Gastrocnemius medialis (tissue), 4 donors: ENCODE results near the gene KCNK3. TPM values are rescaled to one million over a fixed set of nuclear protein-coding genes. Genes with fewer than 3 reads are reported as not detected.
"Not testable (repeated sequence)": the region's sequence is repeated elsewhere in the genome, so short reads cannot be mapped to it uniquely, and the experiment has no call there.

Source experiments
- ATAC-seq, 2 donors: fragments of 150-250 bp; one replicate each; pipeline ENCODE4 v1.9.1; 2016
- DNase-seq, 2 donors: peaks; one replicate each; pipeline ENCODE4 v3.0.0-alpha.2; 2019
- H3K27ac ChIP-seq, 4 donors: fragments of 200-600 bp; sonication (generic); 1 replicate in 1 of 4; 2 replicates in 3 of 4; pipeline ENCODE4 v1.5.1; 2016 to 2018; ENCODE audit warnings: mild to moderate bottlenecking in 2 of 4, moderate library complexity in 1 of 4
- H3K27me3 ChIP-seq, 3 donors: fragments of 200-600 bp; sonication (generic) in 2 of 3; 1 replicate in 1 of 3; 2 replicates in 2 of 3; pipeline versions ENCODE4 v1.5.1 to v1.6.0; 2016 to 2019; ENCODE audit warnings: mild to moderate bottlenecking in 1 of 3, moderate library complexity in 1 of 3
- H3K36me3 ChIP-seq, 2 donors: fragments of 200-600 bp; sonication (generic) in 1 of 2; one replicate each; pipeline ENCODE4 v1.5.1; 2017 to 2018
- H3K4me1 ChIP-seq, 2 donors: fragments of 200-600 bp; sonication (generic) in 1 of 2; one replicate each; pipeline ENCODE4 v1.5.1; 2016 to 2017; ENCODE audit warnings: mild to moderate bottlenecking in 2 of 2
- H3K4me3 ChIP-seq, 4 donors: fragments of 200-600 bp; sonication (generic) in 3 of 4; 1 replicate in 1 of 4; 2 replicates in 3 of 4; pipeline ENCODE4 v1.5.1; 2016 to 2019; ENCODE audit warnings: mild to moderate bottlenecking in 2 of 4
- H3K9me3 ChIP-seq, 3 donors: fragments of 200-600 bp; sonication (generic) in 2 of 3; 1 replicate in 1 of 3; 2 replicates in 2 of 3; pipeline ENCODE4 v1.5.1; 2016 to 2019
- CTCF ChIP-seq, 5 experiments: fragments of 450-650 bp in 3 of 5; fragments of 200-600 bp in 2 of 5; sonication (generic) in 2 of 5; IDR thresholded peaks in 4 of 5; conservative IDR thresholded peaks in 1 of 5; 1 replicate in 4 of 5; 2 replicates in 1 of 5; pipeline ENCODE4 v1.5.1; 2016 to 2019; ENCODE audit warnings: antibody characterized with exemption in 5 of 5, mild to moderate bottlenecking in 3 of 5, moderate library complexity in 3 of 5
- POLR2A ChIP-seq, 2 donors: fragments of 450-650 bp; IDR thresholded peaks; one replicate each; pipeline ENCODE4 v1.6.1; 2017; ENCODE audit warnings: antibody characterized with exemption in 2 of 2, mild to moderate bottlenecking in 2 of 2, moderate library complexity in 2 of 2
- in situ Hi-C, 4 donors: fragments of 200-750 bp; cut with MboI; loops; one replicate each; pipeline versions ENCODE4 v1.15.0 to v1.8.0; 2017; ENCODE audit warnings: low sequenced_read_pairs in 4 of 4
- intact Hi-C: fragments of 100-400 bp; cut with DNase I; formaldehyde crosslinking; loops from one replicate; pipeline ENCODE4 v1.15.1; 2023; ENCODE audit warnings: low total_unique reads
- total RNA-seq, 4 donors: library from RNA; depleted of rRNA; stranded (reverse); fragments of >200 nt; gene quantifications; one replicate each; pipeline versions ENCODE4 v1.1.0 to v1.2.3, GENCODE V29; 2016

KCNK3 gene
- total RNA-seq, 4 donors from 2014 or later, result 0.80 to 11.6 (median 1.2) TPM

DNA sequence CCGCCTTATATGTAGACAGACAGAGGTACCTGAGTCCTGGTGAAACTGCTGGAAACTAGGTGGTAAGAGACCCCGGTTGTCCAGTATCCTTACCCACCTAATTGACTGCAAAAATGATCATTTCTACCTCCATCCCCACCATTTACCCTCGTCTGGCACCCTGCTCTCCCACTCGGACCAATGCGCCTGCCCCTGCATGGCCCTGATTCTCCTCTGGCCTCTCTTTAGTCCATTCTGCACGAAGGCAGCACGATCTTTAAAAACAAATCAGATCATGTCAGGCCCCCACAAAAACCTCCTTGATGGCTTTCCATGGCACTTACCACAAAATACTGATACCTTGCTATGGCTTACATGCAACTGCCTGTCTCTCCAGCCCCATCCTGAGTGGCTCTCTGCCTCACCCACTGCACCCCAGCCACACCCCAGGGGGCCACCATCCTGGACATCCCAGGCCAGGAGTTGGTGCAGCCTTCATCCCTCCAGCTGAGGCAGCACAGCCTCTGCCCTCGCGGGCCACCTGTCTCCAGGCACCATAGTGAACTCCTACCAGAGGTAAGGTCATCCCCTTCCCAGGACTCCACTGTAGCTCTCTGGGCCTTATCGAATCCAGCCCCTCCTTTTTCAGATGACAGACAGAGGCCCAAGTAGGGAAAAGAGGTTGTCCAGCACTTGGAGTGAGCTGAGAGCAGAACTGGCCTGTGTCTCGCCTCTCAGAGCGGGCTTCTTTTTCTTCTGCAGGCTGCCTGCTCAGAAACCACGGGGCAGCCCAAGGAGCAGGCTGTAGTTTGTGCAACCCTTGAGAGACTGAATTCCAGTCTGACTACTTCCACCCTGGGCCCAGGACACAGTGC, 39.1 kb upstream of the KCNK3 start:
- in situ Hi-C loops (no loop called here), intact Hi-C loops (no loop called here)
- H3K4me1 ChIP-seq, result no peaks in the 10 kb centered on the region
- H3K27me3 ChIP-seq, result peaks cover 0 to 3% (median 0%) of the 10 kb centered on the region in 3 donors
- H3K27ac ChIP-seq, result no peak overlapping the region
- ATAC-seq (no peak), DNase-seq (no peak)
- H3K4me3 ChIP-seq, result no peak overlapping the region
- H3K36me3 ChIP-seq, result no peaks in the 10 kb centered on the region
- TF ChIP-seq CTCF (IDR thresholded peaks at IDR 0.05 in 4 of 5, conservative IDR thresholded peaks at IDR 0.05 in 1 of 5) (no peak), POLR2A (IDR thresholded peaks at IDR 0.05) (no peak)
- no peaks in the 10 kb centered on the region for H3K9me3 ChIP-seq

GRCh38 chr2:26654061-26654340, 38.5 kb upstream of the KCNK3 start:
- ATAC-seq (no peak), DNase-seq (no peak)
- Histone ChIP-seq H3K36me3 (no peaks in the 10 kb centered on the region), H3K27ac (no peak overlapping the region), H3K9me3 (no peaks in the 10 kb centered on the region), H3K27me3 (no peaks in the 10 kb centered on the region), H3K4me3 (no peak overlapping the region), H3K4me1 (no peaks in the 10 kb centered on the region)
- TF ChIP-seq POLR2A (IDR thresholded peaks at IDR 0.05) (no peak), CTCF (IDR thresholded peaks at IDR 0.05 in 4 of 5, conservative IDR thresholded peaks at IDR 0.05 in 1 of 5) (no peak)
- in situ Hi-C loops (no loop called here), intact Hi-C loops (no loop called here)

- H3K27me3 ChIP-seq, H3K36me3 ChIP-seq, H3K4me1 ChIP-seq, in situ Hi-C loops, H3K4me3 ChIP-seq, intact Hi-C loops, H3K27ac ChIP-seq, ATAC-seq, DNase-seq, H3K9me3 ChIP-seq: not testable (repeated sequence)
Measured at GRCh38 chr2:26655120-26655519, 37.4 kb upstream of the KCNK3 start.

- Histone ChIP-seq H3K9me3 (peaks cover 0 to 13% (median 0%) of the 10 kb centered on the region in 3 donors), H3K4me3 (no peak overlapping the region), H3K27me3 (no peaks in the 10 kb centered on the region), H3K4me1 (no peaks in the 10 kb centered on the region), H3K27ac (no peak overlapping the region), H3K36me3 (no peaks in the 10 kb centered on the region)
- DNase-seq, result no peak
- no peak for ATAC-seq
- TF ChIP-seq POLR2A (IDR thresholded peaks at IDR 0.05) (no peak), CTCF (IDR thresholded peaks at IDR 0.05 in 4 of 5, conservative IDR thresholded peaks at IDR 0.05 in 1 of 5) (no peak)
- in situ Hi-C loops (no loop called here), intact Hi-C loops (no loop called here)
Measured at GRCh38 chr2:26655611-26656195, 36.8 kb upstream of the KCNK3 start.

GRCh38 chr2:26657265-26657664, 35.3 kb upstream of the KCNK3 start:
- no peak for DNase-seq
- no peak for TF ChIP-seq POLR2A (IDR thresholded peaks at IDR 0.05)
- TF ChIP-seq CTCF (IDR thresholded peaks at IDR 0.05 in 4 of 5, conservative IDR thresholded peaks at IDR 0.05 in 1 of 5), result no peak
- ATAC-seq, result no peak
- H3K4me1 ChIP-seq, result no peaks in the 10 kb centered on the region
- no peak overlapping the region for H3K27ac ChIP-seq
- H3K9me3 ChIP-seq, result peaks cover 0 to 17% (median 0%) of the 10 kb centered on the region in 3 donors
- H3K36me3 ChIP-seq, result no peaks in the 10 kb centered on the region
- intact Hi-C loops (no loop called here), in situ Hi-C loops (no loop called here)
- H3K27me3 ChIP-seq, result no peaks in the 10 kb centered on the region
- no peak overlapping the region for H3K4me3 ChIP-seq
